NCI-H2029 treated with DMSO at 0.1 percent for 48 hours (cell line): ENCODE results near the gene KLF12.

ENCODE experiments used
- DNase-seq: peaks from one replicate; lab custom pipeline; 2025; lab: John Stamatoyannopoulos, UW

The KLF12 gene

DNA sequence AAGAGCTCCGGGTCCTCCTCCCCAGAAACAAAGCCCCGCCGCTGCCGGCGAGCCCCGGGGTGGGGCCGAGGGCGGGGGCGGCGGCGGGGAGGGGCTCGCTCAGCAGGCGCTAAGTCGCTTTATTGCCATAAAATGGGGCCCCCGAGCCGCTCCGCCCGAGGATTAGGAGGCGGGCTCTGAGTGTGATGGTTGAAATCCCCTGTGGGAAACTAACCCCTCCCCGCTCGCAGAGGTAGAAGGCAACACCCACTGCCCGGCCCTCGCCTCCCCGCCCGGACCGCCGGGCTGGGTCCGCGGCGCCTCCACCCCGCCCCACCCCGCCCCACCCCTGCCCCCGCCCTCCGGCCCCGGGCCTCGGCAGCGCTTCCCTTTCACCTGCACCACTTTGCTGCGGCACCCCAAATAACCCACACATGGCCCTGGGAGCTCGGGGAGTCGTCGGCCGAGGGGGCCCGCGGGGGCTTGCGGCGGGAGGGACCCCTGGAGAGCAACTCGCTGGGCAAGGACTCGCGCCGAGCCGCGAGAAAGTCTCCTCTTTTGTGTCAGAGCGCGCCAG, at the start of gene KLF12:
TSS of gene KLF12 (minus strand) at position 184 of the 556 bp plus-strand sequence.
- DNase-seq, result peak; percentile 5

DNA sequence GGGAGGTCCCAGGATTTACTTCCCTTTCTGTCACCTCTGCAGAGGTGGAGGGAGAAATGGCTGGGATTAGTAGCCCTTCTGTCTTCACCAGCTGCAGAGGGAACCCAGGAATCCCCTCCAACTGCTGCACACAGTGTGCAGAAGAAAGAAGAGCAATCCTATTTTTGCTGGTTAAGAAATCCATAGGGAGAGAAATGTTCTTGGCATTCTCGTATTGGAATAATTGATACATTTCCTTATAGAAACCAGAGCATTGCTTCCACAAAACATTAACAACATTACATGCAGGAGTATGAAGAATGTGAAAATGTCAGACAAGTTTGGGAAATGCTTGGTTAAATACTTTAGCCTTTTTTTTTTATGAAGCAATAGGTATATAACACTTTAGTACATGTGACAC, 48.3 kb upstream of the KLF12 start:
- no peak for DNase-seq

DNA sequence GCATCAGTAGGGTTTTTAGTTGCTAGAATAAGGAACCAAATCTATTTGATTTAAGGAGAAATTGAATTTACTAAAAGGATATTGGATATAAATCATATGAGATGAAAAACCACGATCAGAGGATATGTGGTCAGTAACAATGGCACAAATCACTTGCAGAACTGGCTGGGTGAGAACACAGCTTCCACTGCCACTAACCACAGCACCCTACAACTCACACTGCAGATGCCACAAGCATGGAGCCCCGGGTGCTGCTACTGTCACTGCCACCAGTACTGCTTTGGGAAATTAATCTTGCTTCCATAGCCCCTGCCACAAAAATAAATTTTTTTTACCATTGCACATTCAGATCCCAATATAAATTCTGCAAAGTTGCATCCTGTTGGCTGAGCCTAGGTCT, 40.6 kb upstream of the KLF12 start:
- DNase-seq, result no peak

DNA sequence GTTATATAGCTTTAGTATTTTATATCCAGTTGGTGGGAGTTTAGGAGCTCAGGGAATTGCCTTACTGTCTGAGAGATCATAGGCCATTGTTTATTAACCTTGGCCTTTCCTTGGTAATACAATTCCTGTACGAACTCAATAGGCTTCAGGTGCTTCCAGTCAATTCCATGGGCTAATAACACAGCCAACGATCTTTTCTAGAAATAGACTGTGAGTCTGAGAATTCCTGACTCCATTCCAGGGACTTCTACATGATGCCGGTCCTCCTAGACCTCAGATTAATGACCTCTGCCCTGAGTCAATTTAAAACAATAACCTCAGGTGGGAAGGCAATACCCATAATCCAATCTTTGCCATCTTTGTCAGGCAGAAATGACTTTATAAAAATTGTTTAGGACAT, 39.6 kb upstream of the KLF12 start:
- no peak for DNase-seq

DNA sequence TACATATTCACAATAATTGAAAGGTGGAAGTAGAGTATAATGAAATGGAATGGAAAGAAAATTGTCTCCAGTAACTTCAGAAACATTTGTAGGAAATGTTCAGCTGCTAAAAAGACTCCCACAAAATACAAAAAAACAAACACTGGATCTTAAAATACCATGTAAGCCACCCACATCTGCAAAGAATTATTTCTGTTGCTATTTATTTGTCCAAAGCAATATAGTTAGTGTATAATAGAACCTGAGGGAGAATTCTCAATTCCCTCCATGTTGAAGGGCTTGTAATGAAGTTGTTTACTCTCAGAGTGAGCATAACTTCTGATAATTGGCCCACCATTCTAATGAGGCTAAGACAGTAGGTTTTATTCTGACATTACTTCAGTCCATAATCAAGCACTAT, 37.4 kb upstream of the KLF12 start:
- no peak for DNase-seq

DNA sequence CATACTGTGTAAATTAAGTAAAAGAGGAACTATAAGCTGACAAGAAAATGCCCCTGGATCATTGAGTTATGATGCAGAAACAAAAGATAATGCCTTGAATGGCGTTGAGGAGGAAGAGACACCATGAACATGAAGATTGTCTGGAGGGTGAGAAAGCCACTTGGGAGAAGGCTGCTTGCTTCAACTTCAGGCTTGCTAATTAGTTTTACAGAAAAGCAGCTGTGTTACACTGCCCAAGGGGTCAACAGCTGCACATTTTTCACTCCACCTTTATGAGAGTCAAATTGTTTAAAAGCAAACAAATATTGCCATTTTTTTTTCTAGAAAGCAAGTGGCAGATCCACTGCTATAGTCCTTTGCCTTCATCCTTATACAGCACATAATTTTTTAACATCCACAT, 35.5 kb upstream of the KLF12 start:
- DNase-seq, result no peak

DNA sequence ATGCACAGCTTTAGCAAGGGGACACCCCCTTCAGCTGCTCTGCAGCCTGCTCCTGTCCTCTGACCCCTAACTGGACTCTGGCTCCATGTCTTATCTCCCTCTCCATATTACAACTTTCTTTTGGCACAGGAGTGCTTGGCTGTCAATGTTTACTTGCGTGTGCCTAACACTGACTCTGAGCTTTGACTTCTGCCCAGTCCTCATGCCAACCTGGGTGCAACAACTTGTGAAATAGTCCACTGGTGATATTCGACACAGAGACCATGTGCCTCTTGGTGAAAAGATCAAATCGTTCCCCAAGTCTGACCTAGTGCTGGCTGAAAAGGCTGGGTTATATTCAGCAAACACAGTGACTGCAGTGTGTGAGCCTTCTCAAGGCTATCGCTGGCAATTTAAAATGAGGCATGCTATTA, 34.1 kb upstream of the KLF12 start:
- DNase-seq, result no peak

DNA sequence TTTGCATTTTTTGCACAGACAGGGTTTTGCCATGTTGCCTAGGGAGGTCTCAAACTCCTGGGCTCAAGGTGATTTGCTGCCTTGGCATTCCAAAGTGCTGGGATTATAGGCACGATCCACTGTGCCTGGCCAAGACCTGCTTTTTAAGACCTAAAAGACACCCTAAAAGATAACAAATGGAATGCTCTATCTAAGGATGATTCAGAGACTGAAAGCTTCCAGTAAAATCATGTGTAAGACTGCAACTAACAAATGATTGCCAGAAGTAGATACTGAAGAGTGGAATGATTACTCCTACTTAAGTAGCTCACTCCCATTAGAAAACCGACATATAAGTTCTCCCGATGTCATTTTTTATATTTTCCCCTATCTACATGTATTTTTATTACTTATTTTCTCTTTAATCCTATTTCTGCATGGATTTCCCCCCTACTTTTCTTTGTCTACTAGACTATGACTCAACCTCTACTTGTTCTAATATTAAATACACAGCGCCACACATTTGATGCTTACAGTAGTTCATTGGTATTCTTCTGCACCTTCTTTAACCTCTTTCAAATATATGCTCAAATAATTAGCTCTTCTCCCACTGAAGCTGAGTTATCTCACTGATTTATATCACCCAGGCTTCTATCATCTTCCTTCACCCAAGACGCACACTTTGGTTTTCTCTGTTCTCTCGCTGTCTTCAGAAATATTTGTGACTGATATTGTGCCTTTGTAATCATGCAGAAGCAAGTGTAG, 32.2 kb upstream of the KLF12 start:
- DNase-seq, result no peak

DNA sequence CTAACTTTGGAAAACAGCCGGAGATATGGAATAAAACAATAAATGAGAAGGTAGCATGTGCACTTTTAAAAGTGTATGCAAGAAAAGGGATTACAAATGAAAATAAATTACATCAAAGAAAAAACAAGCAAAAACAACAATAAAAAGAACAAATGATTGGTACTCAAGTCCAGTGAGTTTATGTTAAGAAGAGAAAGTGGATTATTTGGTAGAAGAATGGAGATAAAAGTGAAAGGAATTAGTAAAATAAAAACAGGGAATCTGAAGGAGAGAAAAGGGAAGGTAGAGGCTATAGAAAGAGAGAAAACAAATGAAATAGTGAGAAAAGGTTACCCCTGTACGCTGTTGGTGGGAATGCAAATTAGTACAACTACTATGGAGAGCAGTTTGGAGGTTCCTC, 28.6 kb upstream of the KLF12 start:
- no peak for DNase-seq

DNA sequence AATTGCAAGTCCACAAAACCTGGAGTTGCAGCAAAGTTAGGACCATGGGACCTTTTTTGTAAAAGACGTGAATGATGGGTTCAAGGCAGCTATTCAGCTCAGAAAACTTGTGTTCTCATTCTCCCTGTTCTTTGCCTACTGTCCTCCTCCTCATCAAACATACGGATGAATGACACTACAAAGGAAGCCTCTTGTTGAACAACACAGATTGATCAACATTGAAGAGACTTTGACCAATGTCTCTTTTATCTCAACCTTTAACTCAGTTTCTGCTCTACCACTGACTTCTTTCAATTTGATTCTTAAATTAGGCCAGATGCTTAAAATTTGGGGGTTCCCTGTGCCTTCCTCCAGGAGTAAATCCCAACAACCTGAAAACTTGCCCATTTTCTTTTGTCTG, 27.9 kb upstream of the KLF12 start:
- DNase-seq, result no peak

DNA sequence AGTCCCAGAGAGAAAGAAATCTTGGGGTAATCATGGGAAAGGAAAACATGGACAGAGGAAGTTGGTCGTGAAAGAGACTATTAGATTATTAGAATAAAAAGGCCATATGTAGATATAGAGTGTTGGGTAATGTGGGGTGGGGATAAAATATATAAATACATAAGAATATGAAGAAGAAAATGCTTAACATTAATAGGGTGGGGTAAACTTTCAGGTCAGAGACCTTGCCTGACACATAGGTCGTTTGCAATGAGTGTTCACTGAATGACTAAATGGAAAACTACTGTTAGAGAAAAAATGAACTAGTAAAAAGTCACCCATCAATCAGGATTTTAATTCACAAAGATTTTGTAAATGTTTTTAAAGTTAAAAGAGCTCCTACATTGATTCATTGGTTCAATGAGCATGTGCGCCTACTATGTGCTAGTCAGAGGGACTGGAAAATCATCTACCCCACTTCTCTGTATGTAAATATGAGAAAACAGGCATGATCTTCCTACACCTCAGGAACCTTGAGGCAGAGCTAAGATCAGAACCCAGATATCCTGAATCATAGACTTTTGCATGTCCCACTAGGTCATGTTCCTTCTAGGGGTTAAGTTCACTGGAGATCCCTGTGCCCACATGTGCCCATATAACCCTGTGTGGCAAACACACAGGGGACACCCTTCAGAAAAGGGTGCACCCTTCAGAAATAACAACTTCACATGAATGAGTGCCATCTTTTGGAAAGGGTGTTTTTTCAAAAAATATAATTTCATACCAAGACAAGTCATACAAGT, 24.6 kb upstream of the KLF12 start:
- no peak for DNase-seq

DNA sequence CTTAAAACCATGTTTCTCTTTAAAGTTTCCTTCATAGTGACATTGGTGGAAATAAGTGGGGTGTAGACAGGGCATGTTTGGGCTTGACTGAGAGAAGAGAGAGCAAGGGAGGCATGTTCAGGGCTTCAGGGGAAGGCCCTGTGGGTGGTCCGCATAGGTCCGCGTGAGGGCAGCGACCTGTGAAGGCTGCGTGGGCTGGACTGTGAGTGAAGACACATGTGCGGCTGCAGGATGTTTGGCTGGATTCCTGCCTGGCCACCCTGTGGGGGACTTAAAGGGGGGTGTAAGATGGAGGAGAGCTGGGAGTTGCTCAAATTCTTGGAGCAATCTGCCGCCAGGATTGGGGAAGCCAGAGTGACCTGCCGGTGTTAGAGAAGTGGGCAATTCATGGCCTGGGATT, 23.8 kb upstream of the KLF12 start:
- DNase-seq, result no peak

DNA sequence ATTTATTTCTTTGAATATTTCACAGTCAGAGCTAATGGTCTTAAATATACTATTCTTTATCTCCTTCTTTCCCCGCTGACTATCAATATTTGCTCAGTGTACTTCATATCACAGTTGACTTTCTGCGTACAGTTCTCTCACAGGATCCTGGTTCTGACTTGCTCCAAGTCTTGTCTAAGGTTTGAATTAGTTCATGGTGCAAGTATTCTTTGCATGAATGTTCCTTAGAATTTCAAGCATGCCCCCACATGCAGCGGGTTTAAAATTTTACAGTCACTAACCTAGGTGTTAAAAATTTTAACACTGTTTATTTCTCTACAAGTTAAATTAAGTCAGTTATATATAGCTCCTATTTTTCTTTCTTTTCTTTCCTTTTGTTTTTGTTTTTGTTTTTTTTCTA, 20.8 kb upstream of the KLF12 start:
- DNase-seq, result no peak

DNA sequence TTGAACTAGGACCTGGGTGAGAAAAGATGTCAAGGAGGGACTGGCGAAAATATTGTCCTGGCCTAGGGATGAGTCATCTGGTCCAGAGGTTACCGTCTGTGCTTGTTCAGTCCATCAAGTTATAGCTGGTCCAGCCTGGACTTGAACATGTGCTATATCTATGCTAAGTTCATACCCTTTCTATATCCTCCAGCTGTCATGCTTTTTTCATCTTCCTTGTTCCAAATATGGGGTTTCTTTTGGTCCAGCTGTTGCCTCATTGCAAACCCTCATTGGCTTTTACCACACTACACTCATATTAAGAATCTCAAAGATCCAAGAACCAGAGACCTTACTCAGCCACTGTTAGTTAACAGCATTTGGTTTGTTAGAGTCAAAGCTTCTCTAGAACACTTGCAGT, 19.1 kb upstream of the KLF12 start:
- no peak for DNase-seq

DNA sequence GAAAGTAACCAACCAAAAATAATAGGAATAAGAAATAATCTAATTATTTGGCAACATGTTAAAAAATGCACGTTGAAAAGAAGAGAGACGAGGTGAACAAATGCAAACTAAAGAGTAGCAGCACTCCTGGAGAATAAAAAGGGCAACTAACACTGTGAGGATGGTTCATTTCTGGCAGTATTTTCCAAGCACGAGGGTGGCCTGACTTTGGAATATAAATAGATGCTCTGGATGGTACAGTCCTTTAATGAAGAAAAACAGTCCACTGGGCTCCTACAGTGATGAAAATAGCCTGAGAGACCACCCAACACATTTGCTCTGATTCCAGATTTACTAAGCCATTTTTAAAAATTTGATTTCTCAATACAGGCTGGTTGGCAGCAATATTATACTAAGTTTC, 17.7 kb upstream of the KLF12 start:
- no peak for DNase-seq

DNA sequence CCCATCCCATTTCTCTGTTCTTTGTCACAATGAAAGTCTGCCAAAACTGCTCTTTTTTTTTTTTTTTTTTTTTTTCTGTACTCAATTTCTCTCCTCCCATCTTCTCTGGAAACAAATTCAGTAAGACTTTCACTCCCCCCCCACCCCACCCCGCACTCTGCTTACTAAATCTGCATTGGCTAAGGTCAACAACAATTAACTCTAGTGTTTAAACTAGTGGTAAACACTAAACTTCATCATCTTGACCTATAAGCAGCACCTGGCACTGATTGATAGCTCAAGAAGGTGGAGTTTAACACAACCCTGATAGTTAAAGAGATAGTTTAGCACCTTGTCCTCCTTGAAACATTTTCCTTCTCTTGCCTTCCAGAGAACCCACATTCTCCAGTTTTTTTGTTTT, 14.1 kb upstream of the KLF12 start:
- no peak for DNase-seq

DNA sequence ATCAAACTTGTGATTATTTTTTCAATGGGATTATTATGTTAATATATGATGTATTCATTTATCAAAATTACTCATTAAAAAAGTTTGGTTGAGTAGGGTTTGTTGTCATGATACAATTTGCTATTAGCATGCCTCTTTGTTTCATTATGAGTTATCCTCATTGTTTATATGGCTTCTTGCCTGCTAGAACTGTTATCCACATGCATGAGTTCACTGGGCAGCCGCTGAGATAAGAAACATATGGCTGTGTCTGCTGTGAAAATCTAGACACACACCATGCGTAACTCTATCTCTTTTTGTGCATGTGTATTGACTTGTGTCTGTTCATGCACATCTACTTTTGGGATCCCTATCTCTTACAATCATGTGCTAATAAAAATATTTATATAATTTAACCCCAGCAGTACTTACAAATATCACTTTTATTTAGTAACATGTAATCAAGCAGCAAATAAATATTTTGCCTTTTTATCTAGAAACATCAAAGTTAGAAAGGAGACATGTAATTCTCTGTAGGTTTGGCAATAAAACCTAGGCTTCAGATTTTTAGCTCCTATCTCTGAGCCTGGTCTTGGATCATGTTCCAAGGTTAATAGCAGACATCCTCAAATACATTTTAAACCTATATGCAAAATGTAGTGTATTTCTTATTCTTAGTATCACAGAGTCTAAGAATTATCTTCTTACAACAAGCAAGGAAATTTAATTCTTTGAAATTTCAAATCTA, 11.2 kb upstream of the KLF12 start:
- no peak for DNase-seq

DNA sequence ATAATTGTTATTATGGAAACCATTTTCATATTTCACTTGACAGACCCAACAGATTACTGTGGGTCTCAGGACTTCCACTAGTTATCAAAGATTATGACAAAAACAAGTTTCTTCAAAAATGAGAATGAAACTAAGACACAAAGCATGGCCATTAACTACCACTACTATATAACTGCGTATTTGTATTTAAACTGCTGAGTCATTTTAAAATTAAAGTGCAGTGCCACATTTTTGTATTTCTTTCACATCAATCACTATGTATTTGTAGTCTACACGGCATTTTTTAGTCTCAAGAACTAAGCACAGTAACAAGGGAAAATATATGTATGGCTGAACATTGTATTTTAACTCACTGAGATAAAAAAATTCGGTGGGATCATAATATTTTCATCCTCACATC, 10.1 kb upstream of the KLF12 start:
- DNase-seq, result no peak

DNA sequence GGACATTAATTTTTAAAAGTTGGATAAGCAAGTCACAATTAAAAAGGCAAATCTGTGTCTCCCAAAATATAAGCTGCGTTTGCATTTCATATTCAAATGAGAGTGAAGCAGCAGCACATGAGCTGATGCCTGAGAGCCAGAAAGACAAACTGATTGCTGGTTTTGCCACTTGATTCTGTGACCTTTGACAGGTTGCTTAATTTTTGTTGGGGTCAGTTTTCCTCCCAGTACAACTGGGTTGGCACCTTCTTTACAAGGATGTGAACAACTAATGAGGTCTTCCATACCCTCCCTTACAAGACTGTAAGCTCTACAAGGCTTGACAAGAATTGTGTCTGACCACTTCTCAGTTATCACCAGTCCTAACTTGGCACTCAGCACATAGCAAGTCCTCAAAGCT, 8.1 kb upstream of the KLF12 start:
- DNase-seq, result no peak

DNA sequence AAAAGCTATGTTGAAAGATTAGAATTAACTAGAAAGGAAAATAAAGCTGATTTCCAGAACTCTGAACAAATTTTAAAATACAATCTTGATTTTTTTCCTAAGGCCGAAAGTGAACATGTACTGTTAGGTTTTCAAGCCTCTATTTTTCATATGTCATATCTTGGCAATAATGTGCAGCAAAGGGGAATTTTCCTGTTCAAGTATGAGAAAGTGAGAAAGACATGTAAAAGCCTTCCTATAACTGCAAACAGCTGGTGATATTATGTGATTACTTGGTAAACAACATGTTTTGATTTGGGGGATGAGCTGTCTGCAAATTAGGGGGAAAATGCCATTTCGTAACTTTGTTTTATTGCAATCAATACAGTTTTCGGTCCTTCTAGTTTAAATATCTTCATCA, 4.0 kb upstream of the KLF12 start:
- no peak for DNase-seq

DNA sequence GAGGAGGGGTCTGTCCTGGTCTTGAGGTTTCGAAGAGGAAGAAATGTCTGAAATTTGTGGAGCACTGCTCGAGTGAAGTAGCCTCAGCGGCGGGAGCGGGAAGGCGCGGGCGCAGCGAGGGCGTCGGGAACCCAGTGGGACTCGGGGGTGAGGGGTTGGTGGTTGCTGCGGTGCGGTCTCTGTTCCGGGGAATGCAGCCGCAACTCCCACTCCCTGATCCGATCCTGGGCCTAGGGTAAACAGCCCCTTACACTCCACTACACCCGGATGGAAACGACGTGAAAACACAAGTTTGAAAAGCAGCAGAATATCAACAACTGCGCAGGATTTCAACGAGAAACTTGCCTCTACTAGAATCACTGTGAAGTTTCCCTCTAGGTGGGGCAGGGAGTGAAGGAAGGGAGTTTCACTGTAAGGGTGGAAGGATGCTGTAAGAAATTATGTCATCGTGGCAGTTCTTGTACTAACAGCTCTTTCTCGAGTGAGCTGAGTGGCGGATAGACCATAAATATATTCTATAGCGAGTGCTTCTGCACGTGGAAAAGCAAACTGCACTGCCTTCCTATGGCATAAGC, 2.0 kb upstream of the KLF12 start:
- DNase-seq, result no peak

DNA sequence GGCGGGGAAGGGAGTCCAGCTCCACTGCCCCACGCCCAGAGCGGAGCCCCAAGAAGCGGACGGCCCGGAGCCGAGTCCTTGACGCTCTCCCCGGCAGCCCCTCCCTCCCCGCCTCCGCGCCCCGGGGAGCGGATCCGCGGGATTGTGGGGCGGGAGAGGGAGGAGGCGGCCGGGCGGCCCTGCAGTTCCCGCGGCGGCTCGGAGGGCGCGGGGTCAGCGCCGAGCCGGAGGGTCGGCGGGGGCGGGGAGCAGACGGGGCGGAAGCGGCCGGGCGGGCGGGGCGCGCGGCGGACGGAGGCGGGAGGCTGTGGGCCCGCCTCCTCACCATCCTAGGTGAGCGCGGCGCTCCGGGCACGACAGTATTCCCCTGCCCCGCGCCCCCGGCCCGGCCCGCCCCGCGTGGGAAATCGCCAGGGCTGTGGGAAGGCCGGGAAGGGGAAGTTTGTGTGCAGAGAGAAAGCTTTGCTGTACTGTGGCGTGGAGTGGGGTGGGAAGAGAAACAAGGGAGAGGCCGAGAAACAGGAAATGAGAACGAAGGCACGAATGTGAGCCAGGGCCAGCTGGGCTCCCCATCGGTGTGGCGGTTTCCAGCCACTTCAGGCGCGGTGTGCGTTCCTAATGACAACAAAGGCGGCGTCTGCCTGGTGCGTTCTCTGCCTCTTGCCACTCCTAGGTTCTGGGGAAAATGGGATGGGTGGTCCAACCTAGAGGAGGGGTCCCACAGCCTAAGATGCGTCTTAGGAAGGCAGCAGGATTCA, 1.3 kb upstream of the KLF12 start:
- peak; percentile 32 for DNase-seq
